ENCODE measurements around the gene EDEM3.

DNA sequence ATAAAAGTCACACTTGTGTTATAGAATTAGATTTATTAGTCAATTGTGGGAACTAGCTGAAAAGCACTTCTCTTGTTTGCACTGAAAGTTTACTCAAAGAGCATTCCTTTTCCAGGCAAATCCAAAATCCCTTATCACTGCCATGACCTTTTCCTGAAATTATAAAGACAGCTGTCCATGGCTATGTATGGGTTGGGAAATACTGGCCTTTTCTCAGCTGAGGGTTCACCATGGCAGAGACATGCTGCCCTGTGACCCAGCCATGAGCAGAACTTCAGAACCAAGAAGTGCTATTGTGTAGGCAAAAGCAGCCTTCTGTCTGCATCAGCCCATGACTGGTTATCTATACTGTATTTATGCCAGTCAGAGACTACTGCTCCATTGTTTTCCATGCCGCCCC, 9.8 kb upstream of the EDEM3 start:
- TF ChIP-seq, protein P1, sequence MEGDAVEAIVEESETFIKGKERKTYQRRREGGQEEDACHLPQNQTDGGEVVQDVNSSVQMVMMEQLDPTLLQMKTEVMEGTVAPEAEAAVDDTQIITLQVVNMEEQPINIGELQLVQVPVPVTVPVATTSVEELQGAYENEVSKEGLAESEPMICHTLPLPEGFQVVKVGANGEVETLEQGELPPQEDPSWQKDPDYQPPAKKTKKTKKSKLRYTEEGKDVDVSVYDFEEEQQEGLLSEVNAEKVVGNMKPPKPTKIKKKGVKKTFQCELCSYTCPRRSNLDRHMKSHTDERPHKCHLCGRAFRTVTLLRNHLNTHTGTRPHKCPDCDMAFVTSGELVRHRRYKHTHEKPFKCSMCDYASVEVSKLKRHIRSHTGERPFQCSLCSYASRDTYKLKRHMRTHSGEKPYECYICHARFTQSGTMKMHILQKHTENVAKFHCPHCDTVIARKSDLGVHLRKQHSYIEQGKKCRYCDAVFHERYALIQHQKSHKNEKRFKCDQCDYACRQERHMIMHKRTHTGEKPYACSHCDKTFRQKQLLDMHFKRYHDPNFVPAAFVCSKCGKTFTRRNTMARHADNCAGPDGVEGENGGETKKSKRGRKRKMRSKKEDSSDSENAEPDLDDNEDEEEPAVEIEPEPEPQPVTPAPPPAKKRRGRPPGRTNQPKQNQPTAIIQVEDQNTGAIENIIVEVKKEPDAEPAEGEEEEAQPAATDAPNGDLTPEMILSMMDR (conservative IDR thresholded peaks at IDR 0.05), result no peak
- no peak for TF ChIP-seq ZFX (IDR thresholded peaks at IDR 0.05)

Measured in C4-2B (cell line).